Nephron (organoid): ENCODE data around the gene SBSN.

ENCODE experiments used
- H3K27ac Mint-ChIP-seq, 3 experiments: 2 replicates each; pipeline ENCODE4 v1.8.0; 2020; ENCODE audit warnings: mixed read lengths in 3 of 3, mild to moderate bottlenecking in 2 of 3, moderate library complexity in 1 of 3
- H3K27me3 Mint-ChIP-seq: 2 replicates; pipeline ENCODE4 v1.8.0; 2021; ENCODE audit warnings: low read depth, mild to moderate bottlenecking, moderate library complexity, mixed read lengths
- H3K36me3 Mint-ChIP-seq: 2 replicates; pipeline ENCODE4 v1.8.0; 2020; ENCODE audit warnings: low read depth, mixed read lengths
- H3K4me1 Mint-ChIP-seq: 2 replicates; pipeline ENCODE4 v1.8.0; 2020; ENCODE audit warnings: mixed read lengths
- H3K4me3 Mint-ChIP-seq, 3 experiments: 2 replicates each; pipeline ENCODE4 v1.8.0; 2020; ENCODE audit warnings: mild to moderate bottlenecking in 3 of 3, mixed read lengths in 3 of 3, moderate library complexity in 2 of 3
- H3K9me3 Mint-ChIP-seq: 2 replicates; pipeline ENCODE4 v1.8.0; 2020; ENCODE audit warnings: mixed read lengths
- TF ChIP-seq, protein P1 (sequence below), 3 experiments: fragments of 200-600 bp; sonication (generic); IDR thresholded peaks; one replicate each; pipeline ENCODE4 v1.5.0; 2021; ENCODE audit warnings: antibody characterized with exemption in 3 of 3; ENCODE audit not compliant: unreplicated experiment in 3 of 3

Gene SBSN

DNA sequence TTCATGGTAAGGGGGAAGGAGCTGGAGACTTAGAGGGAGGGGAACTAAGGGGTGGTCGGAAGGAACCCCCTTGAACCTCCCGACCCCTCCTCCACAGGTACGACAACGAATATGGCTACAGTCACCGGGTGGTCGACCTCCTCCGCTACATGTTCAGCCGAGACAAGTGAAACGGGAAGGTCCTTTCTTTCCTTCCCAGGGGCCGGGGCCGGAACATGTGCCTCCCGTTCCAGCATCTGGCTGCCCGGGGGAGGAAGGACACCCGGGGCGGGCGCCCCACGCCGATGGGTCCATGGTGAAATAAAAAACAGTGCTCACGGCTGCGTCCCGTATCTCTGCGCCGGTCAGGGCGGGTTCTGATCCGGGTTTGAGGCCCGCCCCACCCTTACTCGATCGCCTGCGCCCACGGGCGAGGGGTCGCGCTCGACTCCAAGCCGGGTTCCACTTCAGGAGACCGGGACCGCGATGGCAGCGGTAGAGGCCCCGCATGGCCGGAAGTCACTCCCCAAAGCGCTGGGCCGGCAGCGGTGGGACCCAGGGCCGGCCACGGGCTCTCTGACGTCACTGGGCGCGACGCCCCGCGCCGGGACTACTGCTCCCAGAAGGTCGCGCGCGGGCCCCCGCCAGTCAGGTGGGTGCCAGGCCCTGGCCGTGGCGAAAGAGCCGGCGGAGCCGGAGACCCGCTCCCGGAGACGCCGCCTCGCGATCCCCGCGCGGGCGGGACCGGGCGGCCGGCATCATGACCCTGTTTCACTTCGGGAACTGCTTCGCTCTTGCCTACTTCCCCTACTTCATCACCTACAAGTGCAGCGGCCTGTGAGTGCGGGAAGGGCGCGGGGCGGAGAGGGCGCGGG is 17.1 kb upstream of the SBSN start, which contains the start of gene TMEM147:
TMEM147 (plus strand) TSS at position 626 of the 854 bp plus-strand sequence; CDS start at position 740, 114 bp downstream.
- Mint-ChIP-seq H3K27me3 (peaks cover 4% of the 10 kb centered on the region), H3K36me3 (peaks cover 7% of the 10 kb centered on the region), H3K27ac (peak within 1 kb of the TSS in 2 of 3 experiments; percentile 74 to 85), H3K9me3 (no peaks in the 10 kb centered on the region), H3K4me3 (peak within 1 kb of the TSS; percentile 92 to 97 (median 96)), H3K4me1 (peaks cover 19% of the 10 kb centered on the region)
- TF ChIP-seq, protein P1, sequence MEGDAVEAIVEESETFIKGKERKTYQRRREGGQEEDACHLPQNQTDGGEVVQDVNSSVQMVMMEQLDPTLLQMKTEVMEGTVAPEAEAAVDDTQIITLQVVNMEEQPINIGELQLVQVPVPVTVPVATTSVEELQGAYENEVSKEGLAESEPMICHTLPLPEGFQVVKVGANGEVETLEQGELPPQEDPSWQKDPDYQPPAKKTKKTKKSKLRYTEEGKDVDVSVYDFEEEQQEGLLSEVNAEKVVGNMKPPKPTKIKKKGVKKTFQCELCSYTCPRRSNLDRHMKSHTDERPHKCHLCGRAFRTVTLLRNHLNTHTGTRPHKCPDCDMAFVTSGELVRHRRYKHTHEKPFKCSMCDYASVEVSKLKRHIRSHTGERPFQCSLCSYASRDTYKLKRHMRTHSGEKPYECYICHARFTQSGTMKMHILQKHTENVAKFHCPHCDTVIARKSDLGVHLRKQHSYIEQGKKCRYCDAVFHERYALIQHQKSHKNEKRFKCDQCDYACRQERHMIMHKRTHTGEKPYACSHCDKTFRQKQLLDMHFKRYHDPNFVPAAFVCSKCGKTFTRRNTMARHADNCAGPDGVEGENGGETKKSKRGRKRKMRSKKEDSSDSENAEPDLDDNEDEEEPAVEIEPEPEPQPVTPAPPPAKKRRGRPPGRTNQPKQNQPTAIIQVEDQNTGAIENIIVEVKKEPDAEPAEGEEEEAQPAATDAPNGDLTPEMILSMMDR (IDR thresholded peaks at IDR 0.05; ENCODE audit: unreplicated experiment in 3 of 3), result no peak

DNA sequence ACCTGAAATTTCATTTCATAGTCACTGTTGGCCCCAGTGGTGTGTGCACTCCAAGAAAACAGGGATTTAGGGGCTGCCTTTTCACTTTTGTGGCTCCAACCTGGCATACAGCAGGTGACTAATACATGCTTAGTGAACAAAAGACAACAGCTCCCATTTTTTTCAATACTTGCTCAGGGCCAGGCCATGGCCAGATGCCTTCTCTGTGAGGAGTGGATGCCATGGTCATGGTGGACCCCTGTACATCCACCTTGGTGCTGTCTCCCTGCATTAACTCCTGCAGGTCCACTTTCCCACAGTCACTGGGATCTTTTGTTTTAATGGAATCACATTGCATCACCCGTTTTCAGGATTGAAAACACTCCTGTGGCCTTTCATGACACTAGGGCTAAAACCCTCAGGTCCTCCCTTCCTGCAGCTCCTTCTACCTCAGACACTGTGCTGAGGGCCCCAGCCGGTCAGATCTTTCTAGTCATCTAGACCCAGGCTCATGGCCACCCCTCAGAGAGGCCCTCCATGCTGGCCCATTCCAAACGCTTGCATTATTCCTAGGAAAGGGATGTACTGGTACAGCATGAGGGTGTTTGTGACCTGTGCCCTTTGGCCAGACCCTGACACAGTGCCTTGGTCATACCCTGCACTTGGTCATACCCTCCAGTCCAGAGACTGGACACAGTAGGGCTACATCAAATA is 16.1 kb upstream of the SBSN start:
- Mint-ChIP-seq H3K27ac (peak overlapping the region in 2 of 3 experiments; percentile 65 to 85), H3K4me1 (peaks cover 19% of the 10 kb centered on the region), H3K27me3 (peaks cover 4% of the 10 kb centered on the region), H3K9me3 (no peaks in the 10 kb centered on the region), H3K4me3 (peak overlapping the region; percentile 92 to 97 (median 96)), H3K36me3 (peaks cover 9% of the 10 kb centered on the region)
- TF ChIP-seq, protein P1 (IDR thresholded peaks at IDR 0.05; ENCODE audit: unreplicated experiment in 3 of 3), result no peak

DNA sequence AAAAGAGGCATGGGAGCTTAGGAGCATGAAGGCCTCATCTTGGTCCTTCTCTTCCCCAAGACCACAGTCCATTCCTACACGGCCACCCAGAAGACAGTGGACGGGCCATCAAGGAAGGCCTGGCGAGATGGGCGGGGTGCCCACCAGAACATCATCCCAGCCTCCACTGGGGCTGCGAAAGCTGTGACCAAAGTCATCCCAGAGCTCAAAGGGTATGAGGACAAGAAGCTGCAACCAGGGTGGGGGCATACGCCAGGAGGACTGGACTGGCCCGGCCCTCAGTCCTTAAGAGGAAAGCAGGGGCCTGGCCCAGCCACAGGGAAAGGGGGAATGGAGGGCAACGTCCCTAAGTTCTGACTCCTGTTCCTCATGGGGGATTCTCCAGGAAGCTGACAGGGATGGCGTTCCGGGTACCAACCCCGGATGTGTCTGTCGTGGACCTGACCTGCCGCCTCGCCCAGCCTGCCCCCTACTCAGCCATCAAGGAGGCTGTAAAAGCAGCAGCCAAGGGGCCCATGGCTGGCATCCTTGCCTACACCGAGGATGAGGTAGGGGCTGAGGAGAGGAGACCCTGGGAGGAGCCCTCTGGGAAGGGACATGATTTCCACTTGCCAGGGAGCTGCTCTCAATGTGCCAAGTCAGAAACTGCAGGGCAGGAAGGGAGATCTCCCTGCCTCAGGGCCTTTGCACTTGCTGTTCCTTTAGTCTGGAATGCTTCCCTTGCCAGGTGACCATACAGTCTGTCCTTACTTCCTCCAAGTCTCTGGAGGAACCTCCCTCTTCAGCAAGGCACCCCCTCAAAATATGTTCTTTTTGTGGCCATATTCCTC is 15.4 kb upstream of the SBSN start:
- H3K4me3 Mint-ChIP-seq, result peak overlapping the region; percentile 63 to 68 (median 66)
- peaks cover 19% of the 10 kb centered on the region for H3K4me1 Mint-ChIP-seq
- H3K27me3 Mint-ChIP-seq, result peaks cover 4% of the 10 kb centered on the region
- H3K9me3 Mint-ChIP-seq, result no peaks in the 10 kb centered on the region
- H3K36me3 Mint-ChIP-seq, result peaks cover 9% of the 10 kb centered on the region
- no peak overlapping the region for H3K27ac Mint-ChIP-seq
- TF ChIP-seq, protein P1 (IDR thresholded peaks at IDR 0.05; ENCODE audit: unreplicated experiment in 3 of 3), result no peak

DNA sequence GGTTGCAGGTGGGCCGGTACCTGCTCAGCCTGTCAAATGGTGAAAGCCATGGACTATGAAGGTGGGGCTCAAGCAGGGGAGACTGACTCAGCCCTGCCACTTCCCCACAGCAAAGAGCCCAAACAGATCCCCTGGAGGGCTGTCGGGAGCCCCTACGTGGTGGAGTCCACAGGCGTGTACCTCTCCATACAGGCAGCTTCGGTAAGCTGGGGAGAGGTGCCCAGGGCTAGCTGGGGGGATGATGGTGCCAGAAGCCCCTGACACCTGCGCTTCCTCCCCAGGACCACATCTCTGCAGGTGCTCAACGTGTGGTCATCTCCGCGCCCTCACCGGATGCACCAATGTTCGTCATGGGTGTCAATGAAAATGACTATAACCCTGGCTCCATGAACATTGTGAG is 14.1 kb upstream of the SBSN start:
- H3K27me3 Mint-ChIP-seq, result peaks cover 7% of the 10 kb centered on the region
- peaks cover 18% of the 10 kb centered on the region for H3K4me1 Mint-ChIP-seq
- peak overlapping the region in 2 of 3 experiments; percentile 66 to 68 for H3K4me3 Mint-ChIP-seq
- no peak overlapping the region for H3K27ac Mint-ChIP-seq
- peaks cover 9% of the 10 kb centered on the region for H3K36me3 Mint-ChIP-seq
- TF ChIP-seq, protein P1 (IDR thresholded peaks at IDR 0.05; ENCODE audit: unreplicated experiment in 3 of 3), result no peak
- no peaks in the 10 kb centered on the region for H3K9me3 Mint-ChIP-seq

DNA sequence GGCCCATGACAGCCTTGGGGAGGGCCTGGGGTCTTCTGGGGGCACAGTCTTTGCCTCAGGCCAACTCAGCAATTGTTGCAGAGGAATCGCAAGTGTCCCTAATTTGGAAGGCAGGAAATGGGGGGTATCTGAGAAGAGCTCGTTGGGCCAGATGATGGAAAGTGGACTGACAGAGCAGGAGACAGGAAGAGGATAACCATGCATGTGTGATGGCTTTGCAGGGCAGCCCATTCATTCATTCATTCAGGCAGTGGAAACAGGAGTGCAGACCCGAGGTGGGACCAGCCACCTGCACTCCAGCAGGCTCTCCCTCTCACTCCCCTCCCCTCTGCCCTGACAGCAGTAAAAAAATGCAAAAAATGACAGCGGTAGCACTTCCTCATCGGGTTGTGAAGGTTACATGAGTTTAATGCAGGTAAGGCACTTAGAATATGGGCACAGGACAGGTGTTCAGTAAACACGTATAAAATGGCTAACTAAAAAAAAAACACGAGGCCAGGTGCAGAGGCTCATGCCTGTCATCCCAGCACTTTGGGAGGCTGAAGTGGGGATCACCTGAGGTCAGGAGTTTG is 12.3 kb upstream of the SBSN start:
- Mint-ChIP-seq H3K27me3 (peaks cover 4% of the 10 kb centered on the region), H3K4me3 (peak overlapping the region; percentile 26 to 47 (median 26)), H3K9me3 (no peaks in the 10 kb centered on the region), H3K36me3 (peaks cover 9% of the 10 kb centered on the region), H3K27ac (no peak overlapping the region), H3K4me1 (peaks cover 7% of the 10 kb centered on the region)
- TF ChIP-seq, protein P1 (IDR thresholded peaks at IDR 0.05; ENCODE audit: unreplicated experiment in 3 of 3), result no peak
